Dendritic cell treated with granulocyte-macrophage colony-stimulating factor and Interleukin-4, amounts not matched to agents 40 ng/mL and 50 ng/mL, for 4 days (primary cell): ENCODE data around the gene TCAF1.
"Not testable (repeated sequence)": the region's sequence is repeated elsewhere in the genome, so short reads cannot be mapped to it uniquely, and the experiment has no call there.

Source experiments
- H3K27ac Mint-ChIP-seq: one replicate; pipeline ENCODE4 v1.8.0; 2022; ENCODE audit warnings: mild to moderate bottlenecking, mixed read lengths
- H3K27me3 Mint-ChIP-seq: one replicate; pipeline ENCODE4 v1.8.0; 2022; ENCODE audit warnings: mild to moderate bottlenecking, mixed read lengths
- H3K36me3 Mint-ChIP-seq: one replicate; pipeline ENCODE4 v1.8.0; 2022; ENCODE audit warnings: low read depth, mixed read lengths
- H3K4me1 Mint-ChIP-seq: one replicate; pipeline ENCODE4 v1.8.0; 2022; ENCODE audit warnings: low read depth, mixed read lengths
- H3K4me3 Mint-ChIP-seq: one replicate; pipeline ENCODE4 v1.8.0; 2022; ENCODE audit warnings: mild to moderate bottlenecking, moderate library complexity, mixed read lengths
- H3K9me3 Mint-ChIP-seq: one replicate; pipeline ENCODE4 v1.8.0; 2022; ENCODE audit warnings: mixed read lengths
- intact Hi-C: fragments of 100-400 bp; cut with micrococcal nuclease; formaldehyde crosslinking; loops from one replicate; pipeline ENCODE4 v1.15.0; 2022

Gene TCAF1

GRCh38 chr7:143817873-143818272 is 84.1 kb downstream of the TCAF1 start:
- H3K9me3 Mint-ChIP-seq, intact Hi-C loops, H3K27ac Mint-ChIP-seq, H3K27me3 Mint-ChIP-seq, H3K4me1 Mint-ChIP-seq, H3K36me3 Mint-ChIP-seq, H3K4me3 Mint-ChIP-seq: not testable (repeated sequence)

GRCh38 chr7:143816471-143817133 is 85.4 kb downstream of the TCAF1 start:
- H3K27me3 Mint-ChIP-seq, H3K4me3 Mint-ChIP-seq, H3K36me3 Mint-ChIP-seq, H3K9me3 Mint-ChIP-seq, H3K27ac Mint-ChIP-seq, H3K4me1 Mint-ChIP-seq, intact Hi-C loops: not testable (repeated sequence)

GRCh38 chr7:143810639-143811038 is 91.3 kb downstream of the TCAF1 start:
- H3K9me3 Mint-ChIP-seq, H3K36me3 Mint-ChIP-seq, intact Hi-C loops, H3K27ac Mint-ChIP-seq, H3K4me3 Mint-ChIP-seq, H3K4me1 Mint-ChIP-seq, H3K27me3 Mint-ChIP-seq: not testable (repeated sequence)

- H3K27me3 Mint-ChIP-seq, H3K4me3 Mint-ChIP-seq, H3K27ac Mint-ChIP-seq, H3K4me1 Mint-ChIP-seq, H3K36me3 Mint-ChIP-seq, intact Hi-C loops, H3K9me3 Mint-ChIP-seq: not testable (repeated sequence)
These were observed 95.3 kb downstream of the TCAF1 start for GRCh38 chr7:143806664-143807071.
